ENCODE data around the gene KIAA0513.
A peak's percentile ranks its signal among the peaks of the same experiment; 100 is the strongest.
"Not testable (repeated sequence)": the region's sequence is repeated elsewhere in the genome, so short reads cannot be mapped to it uniquely, and the experiment has no call there.

KIAA0513 gene

GRCh38 chr16:85113168-85113733, 85.7 kb downstream of the KIAA0513 start:
- H3K27me3 ChIP-seq: no peaks in the 10 kb centered on the region
- TF ChIP-seq CTCF (IDR thresholded peaks at IDR 0.05; ENCODE audit: low read depth, low read length): no peak

GRCh38 chr16:85113913-85114312, 86.3 kb downstream of the KIAA0513 start:
- TF ChIP-seq CTCF (IDR thresholded peaks at IDR 0.05; ENCODE audit: low read depth, low read length): no peak
- no peaks in the 10 kb centered on the region for H3K9me3 ChIP-seq
- no peaks in the 10 kb centered on the region for H3K27me3 ChIP-seq
- peaks cover 6% of the 10 kb centered on the region for H3K4me1 ChIP-seq
- no peak overlapping the region for H3K4me3 ChIP-seq (ENCODE audit: low read depth, low read length)
- H3K36me3 ChIP-seq: no peaks in the 10 kb centered on the region
- DNase-seq: no peak

More at GRCh38 chr16:85113168-85113733, 85.7 kb downstream of the KIAA0513 start:
- Histone ChIP-seq H3K4me1 (peaks cover 6% of the 10 kb centered on the region), H3K4me3 (ENCODE audit: low read depth, low read length) (no peak overlapping the region), H3K9me3 (no peaks in the 10 kb centered on the region), H3K36me3 (no peaks in the 10 kb centered on the region)
- DNase-seq: no peak

GRCh38 chr16:85114909-85115567, 87.4 kb downstream of the KIAA0513 start:
- H3K4me3 ChIP-seq (ENCODE audit: low read depth, low read length): no peak overlapping the region
- H3K9me3 ChIP-seq: no peaks in the 10 kb centered on the region
- peak; percentile 93 for DNase-seq

GRCh38 chr16:85117418-85117817, 89.8 kb downstream of the KIAA0513 start:
- no peak overlapping the region for H3K4me3 ChIP-seq (ENCODE audit: low read depth, low read length)

More at GRCh38 chr16:85114909-85115567, 87.4 kb downstream of the KIAA0513 start:
- TF ChIP-seq CTCF (IDR thresholded peaks at IDR 0.05; ENCODE audit: low read depth, low read length): peak; percentile 99
- no peaks in the 10 kb centered on the region for H3K36me3 ChIP-seq
- no peaks in the 10 kb centered on the region for H3K27me3 ChIP-seq
- H3K4me1 ChIP-seq: peaks cover 6% of the 10 kb centered on the region

GRCh38 chr16:85120006-85120340, 92.4 kb downstream of the KIAA0513 start:
- no peak for DNase-seq
- no peak for TF ChIP-seq CTCF (IDR thresholded peaks at IDR 0.05; ENCODE audit: low read depth, low read length)

More at GRCh38 chr16:85117418-85117817, 89.8 kb downstream of the KIAA0513 start:
- DNase-seq: no peak
- H3K36me3 ChIP-seq: no peaks in the 10 kb centered on the region
- TF ChIP-seq CTCF (IDR thresholded peaks at IDR 0.05; ENCODE audit: low read depth, low read length): no peak
- peaks cover 3% of the 10 kb centered on the region for H3K4me1 ChIP-seq
- H3K27me3 ChIP-seq: no peaks in the 10 kb centered on the region
- H3K9me3 ChIP-seq: no peaks in the 10 kb centered on the region

DNA sequence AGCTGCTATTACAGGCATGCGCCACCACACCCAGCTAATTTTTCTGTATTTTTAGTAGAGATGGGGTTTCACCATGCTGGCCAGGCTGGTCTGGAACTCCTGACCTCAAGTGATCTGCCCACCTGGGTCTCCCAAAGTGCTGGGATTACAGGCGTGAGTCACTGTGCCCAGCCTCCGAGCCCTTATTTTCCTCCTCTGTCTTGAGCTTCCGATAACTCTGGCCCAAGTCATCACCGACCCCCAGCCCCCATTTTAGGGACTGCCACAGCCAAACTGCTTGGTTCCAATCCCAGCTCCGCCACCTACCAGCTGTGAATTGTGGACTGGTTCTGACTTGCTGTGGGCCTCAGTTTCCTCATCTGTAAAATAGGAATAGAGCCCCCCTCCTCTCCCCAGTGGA, 95.8 kb downstream of the KIAA0513 start:
- not testable (repeated sequence) for H3K4me3 ChIP-seq (ENCODE audit: low read depth, low read length); H3K4me1 ChIP-seq; H3K36me3 ChIP-seq; DNase-seq; H3K9me3 ChIP-seq; H3K27me3 ChIP-seq

More at GRCh38 chr16:85120006-85120340, 92.4 kb downstream of the KIAA0513 start:
- no peak overlapping the region for H3K4me3 ChIP-seq (ENCODE audit: low read depth, low read length)
- no peaks in the 10 kb centered on the region for H3K27me3 ChIP-seq
- no peaks in the 10 kb centered on the region for H3K9me3 ChIP-seq
- no peaks in the 10 kb centered on the region for H3K36me3 ChIP-seq
- H3K4me1 ChIP-seq: no peaks in the 10 kb centered on the region
